Measurements from ENCODE around the gene ACTN4. TPM values are rescaled to one million over a fixed set of nuclear protein-coding genes. Genes with fewer than 3 reads are reported as not detected.

Gene ACTN4
- total and polyA plus RNA-seq, 2 of the 4 experiments (the other 2 are of a cell fraction), result 541 to 659 TPM

- Histone ChIP-seq H3K56ac (ENCODE audit: extremely low read depth, insufficient read depth, low read length) (peak overlapping the region; percentile 88), H2BK15ac (ENCODE audit: low read depth, low read length) (peak overlapping the region; percentile 100; the same call in 2 of the 3 replicates), H3K4me2 (ENCODE audit: low read depth, low read length) (peak overlapping the region; percentile 61), H3K18ac (ENCODE audit: low read depth, low read length) (peak overlapping the region; percentile 74), H2BK120ac (ENCODE audit: low read depth, low read length) (peak overlapping the region; percentile 99), H2AK5ac (ENCODE audit: low read depth, low read length) (peak overlapping the region; percentile 100), H2AK9ac (replicated peaks; ENCODE audit: low read depth, low read length, poor library complexity) (peak overlapping the region; percentile 91), H3K9me3 (ENCODE audit: control insufficient read depth, insufficient read depth, low read length) (no peaks in the 10 kb centered on the region), H2AFZ (replicated peaks; ENCODE audit: low read length, poor library complexity) (no peak overlapping the region), H3K4me1 (ENCODE audit: control insufficient read depth, insufficient read depth, low read length) (peaks cover 63% of the 10 kb centered on the region), H3K14ac (replicated peaks; ENCODE audit: low read depth, low read length) (peak overlapping the region; percentile 99), H4K91ac (ENCODE audit: insufficient read depth, low read depth, low read length) (peak overlapping the region; percentile 99), H3K9ac (ENCODE audit: low read depth, low read length) (peak overlapping the region; percentile 68), H3K9me1 (ENCODE audit: insufficient read depth, low read length) (peaks cover 58% of the 10 kb centered on the region), H4K8ac (ENCODE audit: low read depth in 2 of 2, low read length in 2 of 2) (peak overlapping the region; percentile 95 to 97), H4K20me1 (ENCODE audit: insufficient read depth, low read length) (peaks cover 88% of the 10 kb centered on the region), H3K27me3 (ENCODE audit: control insufficient read depth, insufficient read depth, low read length) (no peaks in the 10 kb centered on the region), H3K4ac (ENCODE audit: low read depth, low read length) (peak overlapping the region; percentile 98), H4K5ac (ENCODE audit: low read depth, low read length) (peak overlapping the region; percentile 92), H3K23ac (ENCODE audit: low read depth, low read length) (peak overlapping the region; percentile 97), H3K79me1 (ENCODE audit: low read depth in 1 of 2, low read length in 2 of 2) (peaks cover 5 to 80% of the 10 kb centered on the region in 2 experiments; a peak in 3 of 4 replicates), H3K27ac (ENCODE audit: insufficient read depth, low read length) (peak overlapping the region; percentile 96), H3K4me3 (ENCODE audit: insufficient read depth, low read depth, low read length) (no peak overlapping the region), H2BK20ac (ENCODE audit: low read depth, low read length) (peak overlapping the region; percentile 95), H3K36me3 (ENCODE audit: control insufficient read depth, insufficient read depth, low read length) (peaks cover 9% of the 10 kb centered on the region), H2BK5ac (ENCODE audit: low read depth, low read length, poor library complexity, severe bottlenecking) (peak overlapping the region; percentile 96)
- peak; percentile 12 for ATAC-seq (ENCODE audit: low read depth)
- intact Hi-C loops (cut with micrococcal nuclease) (loop anchor here (1.0 kb wide), 1 partner anchor 8 kb away; no protein-coding TSS in a partner anchor), in situ Hi-C loops (cut with MboI; ENCODE audit: low sequenced_read_pairs) (no loop called here), dilution Hi-C loops (cut with HindIII; ENCODE audit: low sequenced_read_pairs, unreplicated experiment) (no loop called here)
- no TSS peak for BruUV-seq (replicated peaks)
- POLR2A ChIA-PET (ENCODE audit: unreplicated experiment), result interaction anchor here (0.5 to 0.6 kb wide), 3 partner anchors 13 to 507 kb away, joined by 4 to 9 read pairs (median 6); no protein-coding TSS in a partner anchor
- 0% methylated on average over 1 of the region's 10 CpGs; no CpG with 5 or more reads in 1 of the 2 experiments for WGBS, 2 experiments (ENCODE audit: extremely low coverage in 2 of 2, insufficient read length in 1 of 2)
- TF ChIP-seq FOS (IDR thresholded peaks at IDR 0.05; ENCODE audit: low read depth, low read length) (0 out of 2 replicates have a peak, but pooled peaks have one; percentile 3), RAD21 (IDR thresholded peaks at IDR 0.05; ENCODE audit: low read length) (peak; percentile 25; the same call in 1 of the 2 replicates), MXI1 (IDR thresholded peaks at IDR 0.05; ENCODE audit: borderline replicate concordance, low read depth, low read length) (no peak)
- DNase-seq, result peak; percentile 81
- CTCF ChIA-PET, result no interaction called here
Observed at GRCh38 chr19:38666663-38667511, 19.4 kb downstream of the ACTN4 start.

All from IMR-90 (cell line).